Body of pancreas (tissue), 4 donors: ENCODE data around the gene EXOC2.

Source experiments
- POLR2A ChIP-seq, 3 donors: fragments of 450-650 bp; IDR thresholded peaks; one replicate each; pipeline ENCODE4 v1.6.1; 2016; ENCODE audit warnings: antibody characterized with exemption in 3 of 3, mild to moderate bottlenecking in 2 of 3
- TF ChIP-seq, protein P1 (sequence below), 7 experiments: fragments of 450-650 bp in 4 of 7; fragments of 200-600 bp in 3 of 7; sonication (generic) in 3 of 7; IDR thresholded peaks; one replicate each; pipeline ENCODE4 v1.5.1; 2016 to 2019; ENCODE audit warnings: antibody characterized with exemption in 7 of 7

DNA sequence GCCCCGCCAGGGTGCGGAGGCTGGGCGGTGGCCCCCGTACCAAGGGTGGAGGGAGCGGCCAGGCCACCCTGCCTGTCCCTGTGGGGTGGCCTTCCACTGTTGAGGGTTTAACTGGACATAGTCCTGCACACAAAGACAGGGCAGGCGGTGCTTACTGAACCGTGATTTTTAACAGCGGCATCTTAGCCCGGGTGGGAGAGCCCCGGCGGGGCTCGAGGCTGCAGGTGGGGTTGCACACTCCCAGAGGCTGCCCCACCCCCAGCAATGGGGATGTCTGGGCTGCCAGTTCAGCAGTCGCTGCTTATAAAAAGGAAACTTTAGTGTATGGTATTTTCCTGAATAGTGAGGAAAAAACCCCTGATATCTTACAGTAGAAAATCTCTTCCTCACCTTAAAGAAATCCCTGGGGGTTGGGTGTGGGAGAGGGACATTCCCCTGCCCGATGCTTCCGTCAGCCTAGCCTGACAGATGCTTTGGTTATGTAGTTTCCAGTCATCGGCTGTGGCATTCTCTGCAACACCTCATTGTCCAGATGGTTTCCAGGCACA lies 222.0 kb downstream of the EXOC2 start:
- TF ChIP-seq, protein P1, sequence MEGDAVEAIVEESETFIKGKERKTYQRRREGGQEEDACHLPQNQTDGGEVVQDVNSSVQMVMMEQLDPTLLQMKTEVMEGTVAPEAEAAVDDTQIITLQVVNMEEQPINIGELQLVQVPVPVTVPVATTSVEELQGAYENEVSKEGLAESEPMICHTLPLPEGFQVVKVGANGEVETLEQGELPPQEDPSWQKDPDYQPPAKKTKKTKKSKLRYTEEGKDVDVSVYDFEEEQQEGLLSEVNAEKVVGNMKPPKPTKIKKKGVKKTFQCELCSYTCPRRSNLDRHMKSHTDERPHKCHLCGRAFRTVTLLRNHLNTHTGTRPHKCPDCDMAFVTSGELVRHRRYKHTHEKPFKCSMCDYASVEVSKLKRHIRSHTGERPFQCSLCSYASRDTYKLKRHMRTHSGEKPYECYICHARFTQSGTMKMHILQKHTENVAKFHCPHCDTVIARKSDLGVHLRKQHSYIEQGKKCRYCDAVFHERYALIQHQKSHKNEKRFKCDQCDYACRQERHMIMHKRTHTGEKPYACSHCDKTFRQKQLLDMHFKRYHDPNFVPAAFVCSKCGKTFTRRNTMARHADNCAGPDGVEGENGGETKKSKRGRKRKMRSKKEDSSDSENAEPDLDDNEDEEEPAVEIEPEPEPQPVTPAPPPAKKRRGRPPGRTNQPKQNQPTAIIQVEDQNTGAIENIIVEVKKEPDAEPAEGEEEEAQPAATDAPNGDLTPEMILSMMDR (IDR thresholded peaks at IDR 0.05), result no peak
- TF ChIP-seq POLR2A (IDR thresholded peaks at IDR 0.05), result no peak
